HG02610 (cell line): Measurements from ENCODE around the gene BAK1.
A peak's percentile ranks its signal among the peaks of the same experiment; 100 is the strongest.

ENCODE experiments used
- ATAC-seq: cut with Tn5 transposase; IDR thresholded peaks from one replicate; pipeline ENCODE4 v1.9.1; 2021; ENCODE audit warnings: mild to moderate bottlenecking, moderate library complexity; ENCODE audit not compliant: unreplicated experiment

BAK1 gene

GRCh38 chr6:33579828-33580714 is at the start of gene BAK1:
TSS of gene BAK1 (minus strand) at chr6:33580276. CDS start at chr6:33577604, 2,672 bp downstream.
- ATAC-seq = peak; percentile 93

GRCh38 chr6:33628401-33628964 is 48.4 kb upstream of the BAK1 start:
- no peak for ATAC-seq

DNA sequence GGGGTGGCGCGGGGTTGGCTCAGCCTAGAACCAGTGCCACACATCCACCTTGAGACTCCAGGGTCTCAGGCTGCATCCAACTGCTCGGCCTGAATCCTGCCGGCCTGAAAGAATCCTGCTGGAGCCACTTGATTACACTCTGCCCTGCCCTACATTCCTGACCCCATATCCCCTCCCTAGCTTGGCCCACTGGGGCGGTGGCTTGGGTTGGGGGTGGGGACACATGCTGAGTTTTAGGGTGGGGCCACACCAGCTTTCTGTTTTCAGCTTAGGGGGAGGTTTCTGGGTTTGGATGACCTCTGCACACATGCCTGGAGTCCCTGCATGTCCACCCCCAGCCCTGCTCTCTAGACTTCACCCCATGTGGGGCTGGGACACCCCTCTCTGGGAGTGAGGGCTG is 47.8 kb upstream of the BAK1 start:
- no peak for ATAC-seq

- ATAC-seq = no peak
These were observed 44.8 kb upstream of the BAK1 start for GRCh38 chr6:33624856-33625255.

DNA sequence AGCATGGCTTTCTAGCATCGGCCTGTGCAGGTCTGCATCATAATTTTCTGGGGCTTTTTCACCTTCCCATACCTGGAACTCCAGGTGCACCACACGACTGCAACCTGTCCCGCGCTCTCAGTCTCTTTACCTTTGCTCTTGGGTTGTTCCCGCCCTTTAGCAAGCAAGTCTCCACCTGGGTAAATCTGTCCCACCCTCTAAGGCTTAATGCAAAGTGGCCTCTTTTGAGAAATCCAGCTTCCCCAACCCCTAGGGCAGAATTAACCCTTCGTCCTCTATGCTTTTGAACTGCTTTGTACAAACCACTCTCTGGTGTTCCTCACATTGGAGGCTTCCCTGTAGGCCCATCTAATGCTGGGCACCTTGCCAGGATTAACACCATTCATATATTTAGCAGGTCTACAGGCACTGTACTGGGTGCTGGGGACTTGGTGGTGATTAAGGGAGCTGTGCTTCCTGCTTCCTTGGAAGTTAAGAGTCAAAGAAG is 43.9 kb upstream of the BAK1 start:
- ATAC-seq = no peak

- no peak for ATAC-seq
These were observed 42.7 kb upstream of the BAK1 start for GRCh38 chr6:33622456-33623431.

- peak; percentile 18 for ATAC-seq
These were observed 41.8 kb upstream of the BAK1 start for GRCh38 chr6:33621711-33622388.

DNA sequence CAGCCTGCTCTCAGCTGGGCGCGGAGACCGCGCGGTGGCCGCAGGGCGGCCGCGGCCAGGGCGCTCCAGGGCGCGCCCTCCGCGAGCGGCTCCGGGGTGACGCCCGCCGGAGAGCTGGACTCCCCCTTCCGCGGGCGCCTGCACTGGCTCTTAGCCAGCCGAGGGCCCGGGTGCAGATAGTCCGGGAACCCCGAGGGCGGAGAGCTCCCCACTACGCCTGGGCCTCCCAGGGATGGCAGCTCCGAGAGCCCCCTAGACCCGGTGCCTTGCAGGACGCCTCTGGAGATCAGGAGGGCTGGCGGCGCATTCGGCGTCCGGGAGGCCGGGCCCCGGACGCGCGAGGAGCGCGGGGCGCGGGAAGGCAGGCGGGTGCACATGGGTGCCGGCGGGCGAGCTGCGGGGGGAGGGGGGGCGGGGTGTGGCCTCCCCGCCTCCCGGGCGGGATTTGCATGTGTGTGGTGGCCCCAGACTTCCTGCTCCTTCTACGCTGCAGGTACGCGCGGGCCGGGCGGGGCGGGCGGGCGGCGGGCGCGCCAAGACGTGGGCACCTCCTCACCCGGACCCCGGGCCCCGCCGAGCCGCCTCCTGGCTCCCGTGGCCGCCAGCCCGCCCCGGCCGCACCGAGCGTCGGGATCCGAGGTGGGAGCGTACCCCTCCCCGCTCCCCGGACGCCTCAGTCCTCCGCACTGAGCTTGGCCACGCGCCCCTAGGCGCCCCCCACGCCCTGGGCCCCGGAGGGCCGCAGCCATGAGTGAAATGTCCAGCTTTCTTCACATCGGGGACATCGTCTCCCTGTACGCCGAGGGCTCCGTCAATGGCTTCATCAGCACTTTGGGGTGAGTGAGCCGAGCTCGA is 41.0 kb upstream of the BAK1 start, which contains the start of gene ITPR3:
ITPR3 (plus strand) TSS at position 467 of the 855 bp plus-strand sequence; CDS start at position 748, 281 bp downstream.
- peak; percentile 66 for ATAC-seq

DNA sequence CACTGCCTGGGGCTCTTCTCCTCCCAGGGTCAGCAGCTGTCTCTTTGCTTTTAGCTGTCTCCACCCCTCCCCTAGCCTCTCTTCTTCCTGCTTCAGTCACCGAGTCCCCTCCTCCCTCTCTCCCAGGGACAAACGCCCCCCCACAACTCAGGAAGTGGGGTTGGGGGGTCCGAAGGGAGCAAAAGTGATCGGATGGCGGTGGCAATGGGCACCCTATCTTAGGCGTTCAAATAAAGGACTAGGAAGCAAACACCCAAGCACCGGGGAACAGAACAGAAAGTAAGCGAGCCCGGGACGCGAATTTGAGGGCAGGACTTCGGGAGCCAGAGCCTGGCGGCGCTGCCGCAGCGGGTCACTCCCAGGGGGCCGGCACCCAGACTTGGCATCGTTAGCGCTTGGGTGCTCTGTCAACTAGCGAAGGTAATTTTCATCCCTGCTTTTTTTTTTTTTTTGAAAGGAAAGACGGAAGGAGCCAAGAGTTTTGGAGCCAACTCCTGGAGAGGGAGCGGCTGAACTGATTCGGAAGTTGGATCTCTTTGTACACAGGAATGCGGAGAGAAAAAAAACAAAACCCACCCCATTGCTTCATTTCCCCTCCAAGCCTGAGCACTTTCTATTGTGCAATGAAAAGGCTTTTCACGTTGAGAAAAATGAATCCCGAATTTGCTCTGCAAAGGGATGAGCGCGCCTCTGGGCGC is 40.2 kb upstream of the BAK1 start:
- no peak for ATAC-seq

DNA sequence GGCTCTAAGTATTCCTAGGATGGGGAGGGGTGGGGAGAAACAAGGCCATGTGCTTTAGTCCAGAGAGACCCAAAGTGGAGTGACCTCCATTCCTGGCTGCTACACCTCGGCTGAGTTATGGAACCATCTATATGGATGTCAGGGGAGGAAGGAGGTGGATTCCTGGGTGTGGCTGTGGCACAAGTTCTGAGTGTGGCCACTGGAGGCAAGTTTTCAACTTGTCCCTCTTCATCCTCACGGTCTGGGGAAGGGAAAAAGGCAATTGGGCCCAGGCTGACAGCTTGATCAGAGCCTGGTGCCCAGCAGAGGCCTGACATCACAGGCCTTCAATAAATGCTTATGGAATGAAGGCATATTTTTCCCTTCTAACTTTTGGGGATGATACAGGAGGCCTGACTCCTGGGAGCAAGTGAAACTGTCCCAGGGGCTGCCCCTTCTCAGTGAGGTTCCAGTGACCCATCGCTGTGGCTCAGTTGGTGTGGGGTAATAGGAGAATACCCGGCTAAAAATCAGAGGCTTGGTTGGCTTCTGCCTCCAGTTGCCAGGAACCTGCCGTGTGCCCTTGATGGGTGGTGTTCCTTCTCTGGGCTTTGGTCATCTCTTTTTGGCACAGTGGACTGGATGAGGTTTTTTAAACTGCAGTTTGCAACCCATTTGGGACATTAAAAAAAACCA is 39.2 kb upstream of the BAK1 start:
- ATAC-seq = no peak

DNA sequence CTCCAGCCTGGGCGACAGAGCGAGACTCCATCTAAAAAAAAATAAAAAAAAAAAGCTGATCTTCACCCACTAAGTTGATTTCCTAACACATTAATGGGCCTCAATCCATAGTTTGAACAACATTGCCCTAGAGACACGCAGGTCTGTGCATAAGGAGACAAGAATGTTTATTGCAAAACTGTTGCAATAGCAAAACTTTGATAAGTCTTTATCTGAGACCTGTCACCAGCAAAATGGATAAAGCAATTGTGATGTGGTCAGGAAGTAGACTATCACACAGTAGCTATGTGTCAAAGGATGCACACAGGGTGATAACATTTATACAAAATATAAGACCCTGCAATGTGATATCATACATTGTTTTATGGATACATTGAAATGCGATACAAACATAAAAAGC is 36.8 kb upstream of the BAK1 start:
- no peak for ATAC-seq

DNA sequence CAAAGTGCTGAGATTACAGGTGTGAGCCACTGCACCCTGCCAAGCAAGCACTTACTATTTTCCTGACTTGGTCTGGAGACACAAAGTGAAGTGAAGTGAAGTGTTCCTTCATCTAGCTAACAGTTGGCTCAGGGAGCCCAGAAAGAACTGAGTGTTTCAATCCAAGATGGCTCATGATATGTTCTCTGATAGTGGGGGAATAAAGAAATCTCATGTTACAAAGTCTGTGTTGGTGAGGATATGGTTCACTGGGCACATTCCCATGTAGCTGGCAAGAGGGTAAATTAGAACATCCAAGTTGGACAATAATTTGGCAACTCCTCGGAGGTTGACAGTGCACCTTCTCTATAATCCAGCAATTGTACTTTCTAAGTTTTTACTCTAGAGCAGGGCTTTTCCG is 36.0 kb upstream of the BAK1 start:
- no peak for ATAC-seq

DNA sequence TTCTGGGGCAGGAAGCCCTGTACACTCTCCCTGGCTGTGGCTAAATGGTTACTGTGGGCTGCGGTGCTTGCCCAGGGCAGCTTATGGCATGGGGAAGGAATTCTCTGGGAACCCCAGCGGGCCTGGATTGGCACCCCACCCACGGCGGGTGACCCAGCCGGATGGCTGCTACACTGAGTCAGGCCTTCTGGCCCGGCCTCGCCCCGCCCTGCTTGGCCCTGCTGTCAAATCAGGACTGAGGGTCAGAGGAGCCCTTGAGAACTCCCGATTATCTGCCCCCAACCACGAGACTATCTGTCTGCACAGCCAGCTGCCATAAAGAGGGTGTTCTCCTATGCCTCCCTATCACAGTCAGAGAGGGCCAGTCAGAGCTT is 33.7 kb upstream of the BAK1 start:
- no peak for ATAC-seq

GRCh38 chr6:33613146-33613794 is 33.2 kb upstream of the BAK1 start:
- no peak for ATAC-seq

GRCh38 chr6:33610779-33611732 is 31.0 kb upstream of the BAK1 start:
- no peak for ATAC-seq

- ATAC-seq = no peak
These were observed 30.0 kb upstream of the BAK1 start for GRCh38 chr6:33610067-33610466.

GRCh38 chr6:33609528-33609927 is 29.5 kb upstream of the BAK1 start:
- ATAC-seq = no peak
